ENCODE data around the gene TKFC.

TKFC gene, protein sequence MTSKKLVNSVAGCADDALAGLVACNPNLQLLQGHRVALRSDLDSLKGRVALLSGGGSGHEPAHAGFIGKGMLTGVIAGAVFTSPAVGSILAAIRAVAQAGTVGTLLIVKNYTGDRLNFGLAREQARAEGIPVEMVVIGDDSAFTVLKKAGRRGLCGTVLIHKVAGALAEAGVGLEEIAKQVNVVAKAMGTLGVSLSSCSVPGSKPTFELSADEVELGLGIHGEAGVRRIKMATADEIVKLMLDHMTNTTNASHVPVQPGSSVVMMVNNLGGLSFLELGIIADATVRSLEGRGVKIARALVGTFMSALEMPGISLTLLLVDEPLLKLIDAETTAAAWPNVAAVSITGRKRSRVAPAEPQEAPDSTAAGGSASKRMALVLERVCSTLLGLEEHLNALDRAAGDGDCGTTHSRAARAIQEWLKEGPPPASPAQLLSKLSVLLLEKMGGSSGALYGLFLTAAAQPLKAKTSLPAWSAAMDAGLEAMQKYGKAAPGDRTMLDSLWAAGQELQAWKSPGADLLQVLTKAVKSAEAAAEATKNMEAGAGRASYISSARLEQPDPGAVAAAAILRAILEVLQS

DNA sequence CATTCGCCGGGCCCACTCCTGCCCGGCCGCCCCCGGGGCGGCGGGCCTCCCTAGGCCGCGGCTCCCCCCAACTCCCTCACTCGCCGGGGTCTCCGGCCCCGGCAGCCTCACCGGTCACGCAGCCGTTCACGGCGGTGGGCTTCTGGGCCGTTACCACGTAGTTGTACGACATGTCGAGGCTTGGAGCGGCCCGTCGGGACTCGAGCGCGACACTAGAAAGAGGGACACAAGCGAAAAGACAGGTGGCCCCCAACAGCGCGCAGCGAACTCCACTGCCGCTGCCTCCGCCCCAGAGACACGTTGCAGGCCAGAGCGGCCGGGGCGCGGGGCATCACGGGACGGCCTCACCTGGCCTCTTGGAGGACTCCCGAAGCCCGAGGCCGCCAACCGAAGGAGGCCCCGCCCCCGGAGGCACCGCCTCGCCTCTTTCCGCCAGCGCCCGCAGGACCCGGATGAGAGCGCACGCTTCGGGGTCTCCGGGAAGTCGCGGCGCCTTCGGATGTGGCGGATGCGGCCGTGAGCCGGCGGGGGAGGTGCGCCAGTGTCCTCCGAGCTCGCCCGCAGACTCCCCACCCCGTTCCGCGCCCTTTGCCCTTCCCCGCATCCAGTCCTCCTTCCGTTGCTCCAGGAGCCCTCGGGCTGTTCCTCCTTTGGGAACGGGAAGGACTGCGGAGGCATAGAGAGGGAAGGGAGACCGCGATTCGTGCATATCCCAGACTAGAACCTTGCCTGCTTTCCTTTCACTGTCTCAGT, at the start of gene TKFC, which contains the start of gene DDB1:
TKFC (plus strand) TSS at position 432 of the 753 bp plus-strand sequence. CDS start 1,501 bp downstream, outside the sequence.
DDB1 (minus strand) TSS at position 309 of the 753 bp plus-strand sequence; CDS start at position 172, 137 bp downstream.
- DNase-seq (ENCODE audit: low read depth in 1 of 2, low spot score in 1 of 2) = peak; percentile 95 to 98

DNA sequence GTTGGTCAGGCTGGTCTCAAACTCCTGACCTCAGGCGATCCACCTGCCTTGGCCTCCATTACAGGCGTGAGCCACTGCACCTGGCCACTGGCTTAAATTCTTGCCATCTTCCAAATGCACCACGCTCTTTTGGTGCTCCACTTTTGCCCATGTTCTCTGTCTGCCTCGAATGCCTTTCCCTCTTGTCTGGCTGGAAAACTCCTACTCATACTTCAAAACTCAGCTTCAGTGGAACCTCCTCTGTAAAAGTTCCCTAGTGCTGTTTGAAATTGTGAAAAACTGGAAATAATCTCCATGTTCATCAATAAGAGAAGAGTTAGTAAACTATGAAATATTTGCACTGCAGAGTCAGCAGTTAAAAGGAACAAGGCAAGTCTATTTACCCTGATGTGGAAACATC, 49.4 kb upstream of the TKFC start:
- DNase-seq (ENCODE audit: low read depth in 1 of 2, low spot score in 1 of 2) = no peak

DNA sequence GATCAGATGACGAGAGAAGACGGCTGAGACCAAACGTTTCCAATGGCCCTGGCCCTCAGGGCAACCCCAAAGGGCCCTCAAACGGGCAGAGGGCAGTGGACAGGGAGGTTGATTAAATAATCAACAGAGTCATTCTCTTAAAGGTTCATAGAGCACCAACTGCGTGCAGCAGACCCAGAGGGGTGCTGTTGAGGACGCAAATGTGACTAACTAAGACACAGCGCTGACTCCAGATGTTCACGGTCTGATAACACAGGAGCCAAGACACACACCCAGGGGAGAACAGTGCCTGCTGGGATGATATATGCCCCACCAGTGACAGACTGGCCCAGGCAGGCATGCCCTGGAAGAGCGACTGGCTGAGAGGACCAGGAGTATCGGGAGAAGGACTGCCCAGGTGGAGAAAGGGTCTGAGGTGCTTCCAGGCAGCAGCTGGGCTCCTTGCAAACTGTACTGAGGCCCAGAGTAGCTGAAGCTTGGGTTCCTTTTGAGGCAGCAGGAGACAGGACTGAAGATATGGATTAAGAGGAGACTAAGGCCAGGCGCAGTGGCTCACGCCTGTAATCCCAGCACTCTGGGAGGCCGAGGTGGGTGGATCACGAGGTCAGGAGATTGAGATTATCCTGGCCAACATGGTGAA, 45.6 kb upstream of the TKFC start:
- DNase-seq (ENCODE audit: low read depth in 1 of 2, low spot score in 1 of 2) = no peak

DNA sequence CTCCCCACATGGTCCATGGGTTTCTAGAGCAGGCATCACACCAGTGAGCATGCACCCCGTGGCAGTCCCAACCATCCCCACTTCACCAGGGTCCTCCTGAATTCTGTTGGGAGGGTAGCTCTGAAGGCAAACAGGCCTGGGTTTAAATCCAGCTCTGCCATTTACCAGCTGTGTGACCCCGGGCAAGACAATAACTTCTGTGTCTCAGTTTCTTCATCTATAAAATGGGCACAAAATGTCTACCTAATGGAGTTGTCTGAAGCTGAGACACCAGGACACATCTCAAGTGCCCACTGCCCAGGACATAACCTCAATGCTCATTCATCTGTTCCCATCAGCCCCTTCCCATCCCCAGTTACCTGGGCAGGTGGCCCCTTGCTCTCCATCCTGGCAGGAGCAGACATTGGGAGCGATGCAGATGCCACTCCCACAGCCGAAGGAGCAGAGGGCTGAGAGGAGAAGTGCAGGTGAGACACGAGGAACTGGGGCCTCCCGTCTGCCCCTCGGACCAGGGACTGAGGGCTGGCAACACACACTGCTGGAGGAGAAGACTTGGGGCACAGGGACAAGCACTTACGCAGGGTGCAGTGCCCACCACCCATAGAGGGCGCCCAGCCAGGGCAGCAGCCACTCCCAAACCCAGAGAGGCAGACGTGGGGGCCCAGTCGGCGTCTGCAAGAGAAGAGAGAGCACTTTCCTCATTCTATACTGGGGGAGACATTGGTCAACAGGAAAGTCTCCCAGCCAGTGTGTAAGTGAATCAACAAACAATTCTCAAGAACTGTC, 41.9 kb upstream of the TKFC start:
- no peak for DNase-seq (ENCODE audit: low read depth in 1 of 2, low spot score in 1 of 2)

DNA sequence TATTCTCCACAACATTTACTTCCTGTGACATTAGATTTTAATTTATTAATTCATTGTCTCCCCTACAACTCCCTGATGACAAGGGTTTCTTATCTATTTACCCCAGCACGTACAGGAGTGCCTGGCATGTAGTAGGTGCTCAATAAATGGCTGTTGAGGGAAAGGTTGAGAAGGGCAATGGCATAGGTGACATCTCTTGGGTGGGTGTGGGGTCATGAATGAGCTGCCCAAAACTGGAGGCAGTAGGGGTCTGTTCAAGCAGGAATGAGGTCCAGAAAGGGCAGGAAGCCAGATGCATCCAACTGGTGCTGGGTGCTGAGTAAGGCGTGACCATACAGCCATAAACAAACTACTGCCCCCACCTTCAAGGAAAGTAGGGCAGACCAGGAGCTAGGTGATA, 40.7 kb upstream of the TKFC start:
- no peak for DNase-seq (ENCODE audit: low read depth in 1 of 2, low spot score in 1 of 2)

DNA sequence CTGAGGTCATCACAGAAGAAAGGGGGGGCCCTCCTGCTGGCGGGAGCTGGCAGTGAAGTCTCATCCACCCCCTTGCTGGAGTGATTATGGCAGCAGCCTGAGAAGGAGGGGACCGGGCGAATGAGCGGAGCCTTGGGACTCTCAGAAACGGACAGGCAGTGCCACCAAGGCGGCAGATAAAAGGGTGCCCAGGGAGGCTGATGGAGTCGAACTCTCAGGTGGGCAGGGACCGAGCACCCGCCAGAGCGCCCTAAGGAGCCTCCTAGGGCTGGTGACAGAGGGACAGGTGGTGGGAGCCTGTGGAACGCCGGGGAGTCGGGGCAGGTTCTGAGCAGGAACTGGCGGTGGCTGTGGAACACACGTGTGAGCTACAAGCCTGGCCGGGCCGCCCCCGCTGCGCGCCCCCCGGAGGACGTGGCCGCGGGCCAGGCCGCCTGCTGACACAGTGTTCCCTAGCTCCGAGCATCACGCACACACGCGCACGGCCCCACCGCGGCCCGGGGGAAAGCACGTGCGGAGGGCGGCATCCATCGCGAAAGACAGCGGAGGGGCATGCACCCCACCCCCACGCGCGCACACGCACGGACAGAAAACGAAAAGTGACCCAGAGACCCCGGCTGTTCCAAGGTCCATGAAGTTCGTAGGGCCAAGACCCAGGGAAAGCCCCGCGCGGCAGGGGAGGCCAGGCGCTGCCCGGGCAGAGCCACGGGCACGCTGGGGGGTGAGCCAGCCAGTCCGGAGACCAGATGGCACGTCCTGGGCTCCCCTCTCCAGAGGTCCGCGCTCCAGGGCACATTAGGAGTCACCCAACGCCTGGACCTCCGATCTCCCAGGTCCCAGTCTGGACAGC, 38.9 kb upstream of the TKFC start:
- peak in 1 of 2 donors; percentile 46 for DNase-seq (ENCODE audit: low read depth in 1 of 2, low spot score in 1 of 2)

DNA sequence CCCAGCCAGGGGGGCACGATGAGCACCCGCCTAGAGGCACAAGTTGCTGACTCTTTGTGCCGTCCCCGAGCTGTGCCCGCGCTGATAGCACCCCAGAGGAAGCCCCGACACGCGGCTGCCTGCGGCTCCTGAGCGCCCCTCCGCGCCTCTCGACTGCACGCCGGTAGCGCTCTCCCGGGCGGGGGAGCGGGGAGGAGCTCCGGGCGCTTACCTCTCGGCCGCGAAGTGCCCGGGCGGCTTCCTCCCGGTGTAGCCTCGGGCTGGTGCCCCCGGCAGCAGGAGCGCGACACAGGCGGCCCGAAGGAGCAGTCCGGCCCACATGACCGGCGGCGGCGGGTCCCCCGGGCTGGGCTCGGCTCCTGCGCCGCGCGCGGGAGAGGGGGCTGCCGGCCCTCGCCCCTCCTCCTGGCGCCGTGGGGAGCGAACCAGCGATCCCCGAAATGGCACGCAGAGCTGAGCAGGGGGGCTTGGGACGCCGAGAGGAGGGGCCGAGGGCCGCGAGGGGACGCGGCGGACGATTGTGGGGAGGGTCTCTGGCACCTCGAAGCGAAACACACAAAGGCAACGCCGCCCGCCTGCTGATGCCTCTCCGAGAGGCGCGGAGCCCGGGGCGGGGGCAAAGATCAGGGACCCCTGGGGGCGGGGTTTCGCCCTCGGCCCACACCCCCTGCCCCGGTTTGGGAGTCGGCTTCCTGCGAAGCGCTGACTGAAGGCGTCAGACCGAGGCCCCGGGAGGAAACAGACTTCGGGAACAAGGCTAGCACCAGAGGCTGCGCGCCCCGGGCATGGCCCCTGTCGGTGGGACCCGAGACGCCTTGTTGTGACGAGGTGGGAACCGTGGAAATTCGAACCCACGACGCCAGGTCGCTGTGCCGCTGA, 38.1 kb upstream of the TKFC start, which contains the start of gene VWCE:
VWCE (minus strand) TSS at position 600 of the 879 bp plus-strand sequence; CDS start at position 321, 279 bp downstream.
- DNase-seq (ENCODE audit: low read depth in 1 of 2, low spot score in 1 of 2) = peak; percentile 13 to 65

DNA sequence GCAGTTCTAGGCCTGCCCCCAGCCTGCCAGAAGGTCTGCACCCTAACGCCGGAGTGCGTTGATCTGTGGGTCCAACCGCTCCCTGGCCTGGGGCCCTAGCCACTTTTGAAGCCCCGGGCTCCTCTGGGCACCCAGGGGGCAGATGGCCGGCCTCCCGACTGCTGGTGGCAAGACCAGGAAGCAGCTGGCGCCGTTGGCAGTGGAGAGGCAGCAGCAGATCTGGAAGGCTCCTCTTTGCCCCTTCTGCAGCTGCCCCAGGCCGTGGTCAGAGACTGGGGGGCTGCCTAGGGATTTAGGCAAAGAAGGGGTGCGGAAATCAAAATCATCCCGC, 37.5 kb upstream of the TKFC start:
- DNase-seq (ENCODE audit: low read depth in 1 of 2, low spot score in 1 of 2) = no peak

DNA sequence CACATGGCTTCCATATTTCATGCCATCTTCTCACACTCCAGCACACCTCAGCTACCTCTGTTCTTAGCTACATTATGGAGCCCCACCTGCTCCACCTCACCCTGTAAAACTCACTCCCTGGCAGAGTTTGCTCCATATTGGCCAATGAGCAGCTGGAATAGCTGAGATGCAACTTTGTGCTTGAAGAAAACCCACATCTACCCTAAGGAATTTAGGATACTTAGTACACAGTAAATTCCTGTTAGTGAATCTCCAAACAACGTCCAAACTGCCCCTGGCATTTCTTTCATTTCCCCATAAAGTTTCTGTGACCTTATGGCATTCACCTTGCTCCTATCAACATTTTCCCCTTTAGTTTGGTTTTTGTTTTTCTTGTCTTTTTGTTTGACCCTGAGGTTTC, 35.7 kb upstream of the TKFC start:
- no peak for DNase-seq (ENCODE audit: low read depth in 1 of 2, low spot score in 1 of 2)

DNA sequence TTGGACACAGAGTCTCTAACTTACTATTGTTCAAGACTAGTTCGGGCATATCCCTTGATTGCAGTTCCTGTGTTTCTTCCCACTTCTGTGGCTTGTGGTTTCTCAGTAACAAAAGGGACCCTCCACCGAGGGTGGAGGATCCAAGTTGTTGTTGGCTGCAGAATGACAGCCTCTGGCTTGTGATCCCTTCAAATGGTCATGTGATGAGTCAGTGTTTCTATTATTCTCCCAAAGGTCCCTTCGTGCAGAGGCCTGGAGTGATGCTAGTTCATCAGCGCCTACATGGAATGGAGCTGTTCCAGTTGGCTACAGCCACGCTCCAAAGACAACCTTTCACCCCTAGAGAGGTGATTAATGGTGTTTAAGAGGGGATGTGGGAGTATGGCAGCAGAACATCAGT, 35.3 kb upstream of the TKFC start:
- DNase-seq (ENCODE audit: low read depth in 1 of 2, low spot score in 1 of 2) = no peak

DNA sequence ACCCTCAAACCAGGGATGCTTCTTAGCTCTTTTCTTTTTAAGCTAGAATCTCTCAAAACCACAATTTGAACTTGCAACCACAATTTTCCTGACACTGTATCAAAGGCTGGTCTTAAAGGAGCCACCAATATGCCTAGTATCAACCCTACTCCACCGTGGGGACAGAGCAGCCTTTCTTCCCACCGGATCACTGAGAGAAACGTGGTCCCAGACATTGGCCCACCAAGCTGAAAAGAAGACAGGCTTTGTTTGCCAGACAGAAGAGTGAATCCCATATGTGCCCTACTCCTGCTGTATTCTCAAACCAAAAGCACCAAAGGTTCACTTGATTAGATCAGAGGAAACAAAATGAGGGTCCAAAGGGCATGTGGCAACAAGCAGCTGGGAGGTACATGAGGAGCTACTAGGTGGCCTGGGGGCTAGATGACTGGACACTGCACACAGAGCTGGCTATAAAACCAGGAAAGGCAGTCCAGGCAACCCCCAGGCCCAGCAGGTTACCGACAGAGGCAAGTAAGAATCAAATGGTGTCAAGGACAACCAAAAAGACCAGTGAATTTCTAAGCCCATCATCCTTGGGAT, 34.3 kb upstream of the TKFC start:
- no peak for DNase-seq (ENCODE audit: low read depth in 1 of 2, low spot score in 1 of 2)

DNA sequence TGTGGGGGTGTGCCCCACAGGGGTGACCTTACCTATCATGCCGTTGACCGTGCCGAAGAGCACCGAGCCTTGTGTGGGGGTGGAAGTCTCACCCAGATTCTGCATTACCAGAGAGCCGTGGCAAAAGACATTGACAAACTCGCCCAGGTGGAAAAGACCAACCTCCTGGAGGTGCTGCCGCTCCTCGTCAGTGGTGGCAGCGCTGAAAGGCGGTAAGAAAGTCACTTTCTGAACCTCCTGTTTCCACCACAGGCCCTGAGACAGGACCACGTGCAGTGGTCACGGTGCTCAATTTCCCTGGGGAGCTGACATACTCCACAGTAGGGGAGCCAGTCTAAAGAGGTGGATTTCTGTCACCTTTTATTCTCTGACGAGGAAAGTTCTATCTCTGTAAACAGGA, 30.5 kb upstream of the TKFC start:
- no peak for DNase-seq (ENCODE audit: low read depth in 1 of 2, low spot score in 1 of 2)

DNA sequence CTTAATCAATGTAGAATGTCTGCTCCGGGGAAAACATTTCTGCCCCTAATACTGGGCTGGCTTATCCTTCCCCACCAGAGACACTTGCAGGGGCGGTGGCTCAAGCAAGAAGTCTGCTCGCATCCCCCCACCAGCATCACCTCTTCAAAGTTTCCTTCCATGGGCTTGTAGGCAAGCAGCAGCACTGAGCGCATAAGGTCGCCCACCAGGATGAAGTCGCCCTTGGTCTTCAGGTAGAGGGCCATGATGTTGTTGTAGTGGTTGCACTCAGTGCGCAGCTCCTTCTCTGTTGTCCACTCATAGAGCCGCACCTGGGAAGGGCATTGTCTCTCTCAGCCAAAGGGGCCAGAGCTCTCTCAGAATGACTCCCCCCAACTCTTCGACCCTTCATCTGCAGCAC, 29.3 kb upstream of the TKFC start:
- DNase-seq (ENCODE audit: low read depth in 1 of 2, low spot score in 1 of 2) = no peak

DNA sequence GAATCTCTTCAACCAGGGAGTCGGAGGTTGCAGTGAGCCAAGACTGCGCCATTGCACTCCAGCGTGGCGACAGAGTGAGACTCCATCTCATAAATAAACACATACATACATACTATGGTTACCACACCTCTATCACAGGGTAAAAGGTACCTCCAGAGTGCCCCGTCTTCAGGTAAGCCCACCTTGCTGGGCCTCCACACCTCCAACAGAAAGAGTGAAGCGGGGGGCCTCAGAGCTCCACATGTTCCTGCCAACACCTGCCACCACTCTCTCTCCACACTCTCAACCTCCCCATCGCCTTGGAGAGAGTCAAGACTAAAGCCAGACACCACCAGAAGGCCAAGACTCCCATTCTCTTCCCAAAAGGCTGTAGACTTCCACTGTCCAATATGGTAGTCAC, 27.6 kb upstream of the TKFC start:
- no peak for DNase-seq (ENCODE audit: low read depth in 1 of 2, low spot score in 1 of 2)

DNA sequence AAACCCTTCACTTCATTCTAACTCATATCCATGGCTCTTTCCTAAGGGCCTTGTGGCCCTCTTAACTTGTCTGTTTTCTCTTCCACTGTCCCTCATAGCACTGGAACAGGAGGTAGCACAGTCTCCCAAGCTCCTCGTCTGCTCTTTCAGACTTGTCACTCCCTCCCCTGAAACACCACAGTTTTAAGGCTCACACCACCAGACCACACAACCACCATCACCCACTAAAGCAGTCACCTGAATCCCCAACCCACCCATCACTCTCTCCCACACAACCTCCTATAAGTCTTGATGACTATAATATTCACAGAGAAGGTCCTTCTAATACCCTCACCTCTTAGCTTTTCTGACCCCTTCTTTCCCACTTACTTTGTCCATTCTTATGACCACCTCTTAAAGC, 26.8 kb upstream of the TKFC start:
- DNase-seq (ENCODE audit: low read depth in 1 of 2, low spot score in 1 of 2) = no peak

DNA sequence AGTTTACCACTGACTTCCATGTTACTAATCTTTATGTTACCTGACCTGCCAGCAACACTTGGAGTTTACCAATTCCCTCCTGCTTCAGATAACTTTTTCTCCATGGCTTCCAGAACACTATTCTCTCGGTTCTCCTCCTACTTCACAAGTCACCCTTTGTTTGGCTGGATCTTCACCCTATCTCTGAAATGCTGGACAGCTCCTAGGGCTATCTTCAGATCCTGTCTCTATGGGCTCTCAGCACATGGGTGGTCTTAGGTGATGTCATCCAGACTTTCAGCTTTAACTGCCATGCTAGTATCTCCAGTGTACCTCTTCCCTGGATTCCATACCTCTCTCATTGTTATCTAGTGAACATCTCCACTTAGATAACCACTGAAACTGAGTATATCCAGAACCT, 25.7 kb upstream of the TKFC start:
- no peak for DNase-seq (ENCODE audit: low read depth in 1 of 2, low spot score in 1 of 2)

DNA sequence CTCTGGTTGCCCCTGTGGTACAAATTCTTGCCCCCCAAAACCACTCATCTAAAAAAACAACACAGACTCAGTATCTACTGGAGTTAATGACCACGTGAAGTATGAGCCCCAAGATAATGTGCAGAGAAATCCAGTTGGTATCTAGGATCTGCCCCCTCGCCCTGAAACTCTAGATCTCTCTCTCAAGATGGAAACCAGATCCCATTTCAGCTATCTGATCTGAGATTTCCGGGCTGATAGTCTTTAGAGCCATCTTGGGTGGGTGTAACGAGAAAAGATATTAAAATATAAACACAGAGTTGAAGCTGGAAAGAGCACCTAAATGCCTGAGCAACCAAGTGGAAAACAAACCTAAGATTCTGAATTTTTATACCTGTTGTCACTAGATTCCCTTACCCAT, 23.9 kb upstream of the TKFC start:
- no peak for DNase-seq (ENCODE audit: low read depth in 1 of 2, low spot score in 1 of 2)

DNA sequence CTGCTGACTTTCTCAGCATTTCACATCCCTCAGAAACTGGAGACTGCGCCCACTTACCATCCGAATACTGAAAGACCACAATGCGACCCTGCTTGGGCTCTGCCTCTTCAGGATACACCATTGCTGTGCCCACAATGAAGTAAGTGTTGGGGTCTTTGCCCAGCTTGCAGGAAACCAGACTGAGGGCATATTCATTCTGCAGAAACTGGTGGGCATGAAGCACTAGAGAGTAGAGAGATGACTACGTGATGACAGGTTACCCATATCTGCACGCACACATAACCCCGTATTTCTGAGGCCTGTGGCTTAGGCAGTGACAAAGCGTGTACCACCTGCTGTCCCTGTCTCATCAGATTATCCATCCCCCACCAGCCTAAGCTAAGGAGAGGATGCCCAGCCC, 23.3 kb upstream of the TKFC start:
- no peak for DNase-seq (ENCODE audit: low read depth in 1 of 2, low spot score in 1 of 2)

DNA sequence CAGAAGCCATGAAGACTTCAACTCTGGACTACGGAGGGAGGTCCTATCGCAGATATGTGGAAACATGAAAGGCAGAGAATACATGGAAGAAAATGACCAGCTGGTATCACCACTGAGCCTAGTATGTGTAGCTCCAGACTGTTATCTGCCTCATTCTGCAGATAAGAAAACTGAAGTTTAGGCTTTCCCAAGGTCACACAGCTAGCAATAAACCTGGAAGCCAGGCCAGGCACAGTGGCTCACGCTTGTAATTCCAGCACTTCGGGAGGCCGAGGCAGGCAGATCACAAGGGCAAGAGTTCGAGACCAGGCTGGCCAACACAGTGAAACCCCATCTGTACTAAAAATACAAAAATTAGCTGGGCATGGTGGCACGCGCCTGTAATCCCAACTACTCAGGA, 22.3 kb upstream of the TKFC start:
- no peak for DNase-seq (ENCODE audit: low read depth in 1 of 2, low spot score in 1 of 2)
